Coronary artery (tissue), 2 donors: Measurements from ENCODE around the gene KTN1.

ENCODE experiments used
- DNase-seq: peaks from one replicate; pipeline ENCODE4 v3.0.0-alpha.2; 2017; ENCODE audit warnings: low spot score
- H3K27ac ChIP-seq, 2 donors: fragments of 200-600 bp; sonication (generic); one replicate each; pipeline ENCODE4 v1.5.1; 2016 to 2019
- H3K4me3 ChIP-seq: fragments of 200-600 bp; sonication (generic); 2 replicates; pipeline ENCODE4 v1.5.1; 2016; ENCODE audit warnings: mild to moderate bottlenecking, moderate library complexity
- TF ChIP-seq, protein P1 (sequence below): fragments of 200-600 bp; sonication (generic); IDR thresholded peaks from one replicate; pipeline ENCODE4 v1.5.1; 2019; ENCODE audit warnings: antibody characterized with exemption

KTN1 gene

GRCh38 chr14:55712491-55712890 is 132.5 kb downstream of the KTN1 start:
- TF ChIP-seq, protein P1, sequence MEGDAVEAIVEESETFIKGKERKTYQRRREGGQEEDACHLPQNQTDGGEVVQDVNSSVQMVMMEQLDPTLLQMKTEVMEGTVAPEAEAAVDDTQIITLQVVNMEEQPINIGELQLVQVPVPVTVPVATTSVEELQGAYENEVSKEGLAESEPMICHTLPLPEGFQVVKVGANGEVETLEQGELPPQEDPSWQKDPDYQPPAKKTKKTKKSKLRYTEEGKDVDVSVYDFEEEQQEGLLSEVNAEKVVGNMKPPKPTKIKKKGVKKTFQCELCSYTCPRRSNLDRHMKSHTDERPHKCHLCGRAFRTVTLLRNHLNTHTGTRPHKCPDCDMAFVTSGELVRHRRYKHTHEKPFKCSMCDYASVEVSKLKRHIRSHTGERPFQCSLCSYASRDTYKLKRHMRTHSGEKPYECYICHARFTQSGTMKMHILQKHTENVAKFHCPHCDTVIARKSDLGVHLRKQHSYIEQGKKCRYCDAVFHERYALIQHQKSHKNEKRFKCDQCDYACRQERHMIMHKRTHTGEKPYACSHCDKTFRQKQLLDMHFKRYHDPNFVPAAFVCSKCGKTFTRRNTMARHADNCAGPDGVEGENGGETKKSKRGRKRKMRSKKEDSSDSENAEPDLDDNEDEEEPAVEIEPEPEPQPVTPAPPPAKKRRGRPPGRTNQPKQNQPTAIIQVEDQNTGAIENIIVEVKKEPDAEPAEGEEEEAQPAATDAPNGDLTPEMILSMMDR: no peak
- no peak overlapping the region for H3K27ac ChIP-seq
- no peak overlapping the region for H3K4me3 ChIP-seq
- DNase-seq: no peak

DNA sequence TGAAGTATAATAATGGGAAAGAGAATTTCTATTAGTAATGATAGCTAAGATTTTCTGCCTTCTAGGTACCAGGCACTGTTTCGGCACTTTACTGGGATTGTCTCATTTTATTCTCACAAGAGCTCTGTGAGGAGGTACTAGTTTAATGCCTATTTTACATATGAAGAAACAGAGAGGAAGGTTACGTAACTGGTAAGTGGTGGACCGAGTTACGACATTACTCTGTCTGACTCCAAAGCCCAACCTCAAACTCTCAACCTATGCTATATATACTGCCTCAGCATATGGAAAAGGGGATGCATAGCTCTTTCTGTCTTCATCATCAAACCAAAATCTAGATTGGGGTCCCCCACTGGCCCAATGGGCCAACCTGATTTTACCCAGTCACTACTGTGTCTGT is 133.5 kb downstream of the KTN1 start:
- no peak for DNase-seq

GRCh38 chr14:55715889-55716288 is 135.9 kb downstream of the KTN1 start:
- H3K4me3 ChIP-seq: no peak overlapping the region
- TF ChIP-seq, protein P1: no peak
- H3K27ac ChIP-seq: peak overlapping the region in 1 of 2 donors; percentile 3
- no peak for DNase-seq

More for the DNA sequence above, 133.5 kb downstream of the KTN1 start:
- TF ChIP-seq, protein P1: no peak
- Histone ChIP-seq H3K4me3 (no peak overlapping the region), H3K27ac (no peak overlapping the region)

- TF ChIP-seq, protein P1: no peak
- no peak overlapping the region for H3K27ac ChIP-seq
- DNase-seq: no peak
- H3K4me3 ChIP-seq: no peak overlapping the region
Observed at GRCh38 chr14:55717621-55718020, 137.6 kb downstream of the KTN1 start.

DNA sequence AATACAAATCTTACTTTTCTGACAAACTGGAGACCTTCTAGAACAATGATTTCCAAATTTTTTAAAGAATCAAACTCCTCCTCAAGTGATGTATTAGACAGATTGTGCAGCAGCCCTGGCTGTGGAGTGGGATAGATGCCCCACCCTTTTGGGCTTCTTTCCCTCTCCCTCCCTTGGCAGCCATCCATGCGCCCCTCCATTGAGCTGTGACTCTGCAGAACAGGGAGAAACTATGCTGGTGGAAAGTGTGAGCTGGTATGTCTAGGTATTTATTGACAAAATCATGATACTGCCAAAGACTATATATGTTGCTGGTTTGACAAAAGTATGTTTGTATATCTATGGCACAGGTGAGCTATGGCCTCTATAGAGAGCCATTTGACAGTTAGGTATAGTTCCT is 138.5 kb downstream of the KTN1 start:
- TF ChIP-seq, protein P1: no peak
- Histone ChIP-seq H3K27ac (no peak overlapping the region), H3K4me3 (no peak overlapping the region)
- no peak for DNase-seq

DNA sequence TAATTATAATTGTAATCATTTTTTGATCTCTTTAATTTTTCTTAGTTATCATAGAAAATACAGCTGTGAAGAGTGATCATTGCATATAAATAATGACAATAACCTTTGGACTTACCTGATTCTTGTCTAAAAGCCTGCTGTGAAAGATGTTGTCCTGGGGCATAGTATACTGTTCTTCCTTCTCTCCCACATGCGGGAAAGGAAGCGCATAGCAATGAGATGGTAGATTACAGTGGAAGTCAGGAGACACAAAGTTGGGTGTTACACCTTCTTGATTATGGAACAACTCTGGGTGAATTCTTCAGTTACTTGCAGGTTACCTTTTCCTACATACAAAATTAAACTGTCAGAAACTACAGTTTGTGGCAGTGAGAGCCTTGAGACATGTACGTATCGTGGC is 140.8 kb downstream of the KTN1 start:
- no peak overlapping the region for H3K27ac ChIP-seq
- TF ChIP-seq, protein P1: no peak
- H3K4me3 ChIP-seq: no peak overlapping the region
- no peak for DNase-seq

DNA sequence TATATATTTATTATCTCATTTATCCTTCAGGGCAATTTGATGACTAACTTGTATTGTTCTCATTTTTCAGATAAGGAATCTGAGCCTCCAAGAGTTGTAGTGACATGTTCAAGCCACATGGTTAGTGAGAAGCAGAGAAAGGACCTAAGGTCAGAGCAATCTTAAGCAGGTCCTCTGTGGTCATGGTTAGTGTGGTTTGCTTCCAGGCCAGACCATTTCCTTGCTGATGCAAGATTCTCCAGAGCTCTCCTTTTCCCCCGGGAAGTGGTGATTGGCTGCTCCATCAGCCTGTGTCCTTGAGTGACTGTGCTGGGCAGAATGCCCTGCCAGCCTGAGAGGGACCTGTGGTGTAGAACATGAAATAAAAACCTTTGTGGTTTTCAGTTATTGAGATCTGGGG is 141.3 kb downstream of the KTN1 start:
- no peak overlapping the region for H3K27ac ChIP-seq
- DNase-seq: no peak
- H3K4me3 ChIP-seq: no peak overlapping the region
- TF ChIP-seq, protein P1: no peak
